Measurements from ENCODE around the gene ENTPD2.

DNA sequence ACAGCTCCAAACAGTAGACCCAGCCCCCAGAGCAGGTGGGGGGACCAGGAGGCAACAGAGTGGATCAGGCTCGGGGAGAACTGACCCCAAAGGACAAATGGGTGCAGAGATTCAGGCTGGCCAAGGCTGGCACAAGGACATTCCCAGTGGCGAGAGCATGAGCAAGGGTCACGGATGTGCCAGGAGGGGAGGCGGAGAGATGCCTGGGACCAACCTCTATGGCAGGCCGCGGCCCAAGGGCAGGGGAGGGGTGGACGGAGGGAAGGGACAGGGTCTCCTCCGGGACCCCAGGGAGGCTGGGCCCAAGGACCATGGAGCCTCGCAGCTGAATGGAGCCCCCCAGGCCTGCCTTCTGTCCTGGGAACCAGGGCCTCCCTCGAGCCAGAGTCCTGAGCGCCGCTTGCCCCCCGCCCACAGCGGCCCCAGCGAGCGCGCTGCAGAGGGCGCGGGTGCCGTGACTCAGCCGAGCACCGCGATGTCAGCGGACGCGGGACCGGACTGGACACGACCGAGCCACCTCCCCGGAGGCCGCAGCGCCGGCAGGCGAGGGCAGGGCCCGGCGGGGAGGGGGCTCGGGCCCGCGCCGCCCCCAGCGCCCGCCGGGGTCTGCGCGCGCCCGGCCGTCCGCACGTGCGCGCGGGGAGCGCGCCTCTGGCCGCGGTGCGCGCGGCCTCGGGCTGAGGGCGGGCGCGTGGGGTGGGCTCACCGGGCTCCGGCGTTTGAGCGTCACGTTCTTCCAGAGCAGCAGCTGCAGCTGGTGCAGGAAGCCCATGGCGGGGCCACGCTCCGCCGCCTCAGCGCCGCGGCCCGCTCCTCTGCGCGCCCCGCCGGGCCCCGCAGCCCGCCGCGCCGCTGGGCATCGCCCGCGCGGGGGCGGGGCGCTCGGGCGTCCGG lies 26.2 kb downstream of the ENTPD2 start, which contains the start of gene ABCA2:
- no peak for TF ChIP-seq POLR2A (IDR thresholded peaks at IDR 0.05)
- TF ChIP-seq, protein P1, sequence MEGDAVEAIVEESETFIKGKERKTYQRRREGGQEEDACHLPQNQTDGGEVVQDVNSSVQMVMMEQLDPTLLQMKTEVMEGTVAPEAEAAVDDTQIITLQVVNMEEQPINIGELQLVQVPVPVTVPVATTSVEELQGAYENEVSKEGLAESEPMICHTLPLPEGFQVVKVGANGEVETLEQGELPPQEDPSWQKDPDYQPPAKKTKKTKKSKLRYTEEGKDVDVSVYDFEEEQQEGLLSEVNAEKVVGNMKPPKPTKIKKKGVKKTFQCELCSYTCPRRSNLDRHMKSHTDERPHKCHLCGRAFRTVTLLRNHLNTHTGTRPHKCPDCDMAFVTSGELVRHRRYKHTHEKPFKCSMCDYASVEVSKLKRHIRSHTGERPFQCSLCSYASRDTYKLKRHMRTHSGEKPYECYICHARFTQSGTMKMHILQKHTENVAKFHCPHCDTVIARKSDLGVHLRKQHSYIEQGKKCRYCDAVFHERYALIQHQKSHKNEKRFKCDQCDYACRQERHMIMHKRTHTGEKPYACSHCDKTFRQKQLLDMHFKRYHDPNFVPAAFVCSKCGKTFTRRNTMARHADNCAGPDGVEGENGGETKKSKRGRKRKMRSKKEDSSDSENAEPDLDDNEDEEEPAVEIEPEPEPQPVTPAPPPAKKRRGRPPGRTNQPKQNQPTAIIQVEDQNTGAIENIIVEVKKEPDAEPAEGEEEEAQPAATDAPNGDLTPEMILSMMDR (IDR thresholded peaks at IDR 0.05) = no peak

Measured in uterus (tissue), 2 donors.